ENCODE data around the gene SINHCAF. TPM values are rescaled to one million over a fixed set of nuclear protein-coding genes. Genes with fewer than 3 reads are reported as not detected.
"Not testable (repeated sequence)": the region's sequence is repeated elsewhere in the genome, so short reads cannot be mapped to it uniquely, and the experiment has no call there.

The SINHCAF gene
- polyA plus RNA-seq, 10 donors: 25.7 to 53.9 (median 35.7) TPM

GRCh38 chr12:31272607-31273225 is 53.2 kb downstream of the SINHCAF start:
- DNase-seq: no peak

DNA sequence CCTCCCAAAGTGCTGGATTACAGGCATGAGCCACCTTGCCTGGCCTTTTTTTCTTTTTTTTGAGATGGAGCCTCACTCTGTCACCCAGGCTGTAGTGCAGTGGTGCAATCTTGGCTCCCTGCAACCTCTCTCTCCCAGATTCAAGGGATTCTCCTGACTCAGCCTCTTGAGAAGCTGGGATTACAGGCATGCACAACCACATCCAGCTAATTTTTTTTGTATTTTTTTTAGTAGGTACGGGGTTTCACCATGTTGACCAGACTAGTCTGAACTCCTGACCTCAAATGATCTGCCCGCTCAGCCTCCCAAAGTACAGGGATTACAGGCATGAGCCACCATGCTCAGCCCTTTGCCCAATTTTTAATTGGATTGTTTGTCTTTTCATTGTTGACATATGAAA is 58.0 kb downstream of the SINHCAF start:
- DNase-seq: no peak

- no peak for DNase-seq
These were observed 60.2 kb downstream of the SINHCAF start for GRCh38 chr12:31265722-31266121.

DNA sequence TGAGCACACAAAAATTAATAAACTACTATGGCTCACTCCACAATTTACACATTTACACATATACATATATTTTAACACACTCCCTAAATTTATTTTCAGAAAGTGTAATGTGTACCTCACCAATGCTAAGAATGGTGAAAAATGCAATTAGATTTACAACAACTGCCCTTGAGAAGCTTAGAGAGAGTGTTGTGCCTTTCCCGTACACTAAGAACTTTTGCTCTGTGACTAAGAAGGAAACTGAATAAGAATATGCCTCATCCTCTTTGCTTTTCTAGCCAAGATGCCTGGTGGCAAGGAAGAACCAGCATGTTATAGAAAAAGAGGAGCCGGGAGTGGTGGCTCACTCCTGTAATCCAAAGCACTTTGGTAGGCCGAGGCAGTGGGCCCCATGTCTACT is 62.3 kb downstream of the SINHCAF start:
- DNase-seq: no peak

- no peak for DNase-seq
These were observed 64.2 kb downstream of the SINHCAF start for GRCh38 chr12:31261744-31262143.

DNA sequence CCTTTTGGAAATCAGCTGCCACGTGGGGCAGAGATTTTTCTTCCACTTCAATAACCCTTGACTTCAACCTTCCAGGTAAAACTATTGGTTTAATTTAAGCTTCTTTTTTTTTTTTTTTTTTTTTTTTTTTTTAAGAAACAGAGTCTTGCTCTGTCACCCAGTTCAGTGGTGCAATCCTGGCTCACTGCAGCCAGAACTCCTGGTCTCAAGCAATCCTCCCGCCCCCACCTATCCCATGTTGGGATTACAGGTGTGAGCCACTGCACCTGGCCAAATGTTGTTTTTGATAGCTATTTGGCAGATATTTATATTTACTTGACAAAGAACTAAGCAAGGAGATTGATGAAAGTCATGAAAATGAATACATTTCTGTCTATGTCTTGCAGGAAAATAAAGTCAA is 65.1 kb downstream of the SINHCAF start:
- DNase-seq: no peak

DNA sequence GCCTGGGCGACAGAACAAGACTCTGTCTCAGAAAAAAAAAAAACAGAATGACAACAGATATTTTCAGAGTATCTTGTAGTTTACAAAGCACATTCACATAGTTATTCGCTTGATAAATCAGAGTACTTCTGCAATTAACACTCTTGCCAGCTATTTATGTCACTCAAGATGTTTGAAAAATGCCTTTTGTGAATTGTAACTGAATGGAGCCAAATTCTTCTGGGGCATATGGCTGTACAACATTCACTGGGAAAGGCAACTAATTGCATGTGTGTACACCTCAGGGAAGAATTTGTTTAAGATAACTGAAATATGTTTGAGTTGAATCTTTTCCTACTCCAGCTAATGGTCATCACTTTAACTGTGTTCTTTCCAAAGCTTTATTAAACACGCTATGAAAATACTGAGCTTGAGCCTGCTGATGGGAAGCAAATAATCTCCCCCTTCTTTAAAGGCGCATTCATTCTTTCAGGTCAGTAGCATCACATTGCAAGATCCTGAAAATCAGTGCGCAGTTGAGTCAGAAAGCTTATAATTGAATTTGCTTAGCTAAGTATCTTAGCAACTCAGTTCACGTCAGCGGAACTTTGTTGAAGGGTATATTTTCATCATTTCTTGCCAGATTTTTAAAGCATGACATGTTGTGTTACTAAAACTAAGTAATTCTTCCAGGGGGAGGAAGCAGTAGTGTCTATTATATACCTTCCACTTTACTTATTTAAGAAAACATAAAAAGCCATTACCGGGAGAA is 66.6 kb downstream of the SINHCAF start:
- DNase-seq: no peak

- no peak for DNase-seq
These were observed 68.2 kb downstream of the SINHCAF start for GRCh38 chr12:31257784-31258183.

- DNase-seq: not testable (repeated sequence)
These were observed 74.0 kb downstream of the SINHCAF start for GRCh38 chr12:31251707-31252611.

DNA sequence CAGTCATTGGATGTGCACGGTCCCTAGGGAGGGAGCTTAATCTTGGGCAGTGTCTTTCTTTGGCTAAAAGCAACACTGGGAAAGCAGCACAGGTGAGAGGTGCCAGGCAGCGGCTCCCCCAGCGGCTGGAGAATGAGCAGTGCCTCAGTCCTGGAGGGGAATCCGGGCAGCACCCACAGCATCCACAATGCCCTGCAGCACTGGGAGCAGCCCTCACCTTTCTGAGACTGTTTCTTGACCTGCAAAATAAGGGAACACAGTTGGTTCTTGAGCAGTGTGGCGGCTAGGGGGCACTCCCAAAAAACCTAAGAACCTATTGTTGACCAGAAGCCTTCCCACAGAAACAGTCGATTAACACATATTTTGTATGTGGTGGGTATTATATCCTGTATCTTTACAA is 75.8 kb downstream of the SINHCAF start:
- DNase-seq: no peak

DNA sequence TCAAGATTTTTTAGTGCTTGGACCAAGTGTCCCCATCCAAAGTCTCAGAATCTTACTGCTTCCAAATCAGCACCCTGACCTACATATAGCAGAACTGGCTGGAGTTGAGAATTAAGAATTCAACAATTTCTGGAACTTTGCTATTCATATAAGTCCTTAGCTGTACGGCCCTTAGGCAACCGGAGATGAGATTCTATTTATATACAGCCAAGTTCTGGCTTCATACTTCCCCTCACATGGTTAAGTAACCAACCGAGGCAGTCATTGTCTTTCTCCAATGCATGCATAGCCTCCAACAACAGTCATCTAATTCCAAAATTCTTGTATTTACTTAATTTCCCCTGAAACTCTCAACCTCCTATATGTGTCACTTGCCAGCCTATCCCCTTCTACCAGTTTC is 76.6 kb downstream of the SINHCAF start:
- no peak for DNase-seq

DNA sequence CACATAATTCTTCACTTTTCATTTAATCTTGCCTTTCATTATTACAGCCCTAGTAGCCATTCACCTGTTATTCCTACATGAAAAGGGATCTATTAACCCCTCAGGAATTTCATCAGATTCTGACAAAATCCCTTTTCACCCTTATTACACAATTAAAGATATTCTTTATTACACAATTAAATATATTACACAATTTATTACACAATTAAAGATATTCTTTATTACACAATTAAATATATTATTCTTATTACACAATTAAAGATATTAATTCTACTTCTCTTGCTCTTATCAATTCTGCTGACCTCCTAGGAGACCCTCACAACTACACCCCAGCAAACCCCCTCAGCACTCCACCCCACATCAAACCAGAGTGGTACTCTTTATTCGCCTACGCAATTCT is 77.1 kb downstream of the SINHCAF start:
- no peak for DNase-seq

DNA sequence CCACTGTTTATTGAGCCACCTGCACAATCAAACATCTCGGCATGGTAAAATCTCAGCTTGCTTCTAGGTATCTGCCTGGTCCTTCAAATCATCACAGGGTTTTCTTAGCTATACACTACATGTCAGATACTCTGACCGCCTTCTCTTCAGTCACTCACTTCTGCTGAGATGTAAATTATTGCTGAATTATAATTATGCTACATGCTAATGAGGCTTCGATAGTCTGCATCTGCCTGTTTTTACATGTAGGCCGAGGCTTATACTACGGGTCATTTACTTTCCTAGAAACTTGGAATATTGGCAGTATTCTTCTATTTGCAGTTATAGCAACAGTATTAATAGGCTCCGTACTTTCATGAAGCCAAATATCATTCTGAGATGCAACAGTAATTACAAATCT is 77.6 kb downstream of the SINHCAF start:
- no peak for DNase-seq

DNA sequence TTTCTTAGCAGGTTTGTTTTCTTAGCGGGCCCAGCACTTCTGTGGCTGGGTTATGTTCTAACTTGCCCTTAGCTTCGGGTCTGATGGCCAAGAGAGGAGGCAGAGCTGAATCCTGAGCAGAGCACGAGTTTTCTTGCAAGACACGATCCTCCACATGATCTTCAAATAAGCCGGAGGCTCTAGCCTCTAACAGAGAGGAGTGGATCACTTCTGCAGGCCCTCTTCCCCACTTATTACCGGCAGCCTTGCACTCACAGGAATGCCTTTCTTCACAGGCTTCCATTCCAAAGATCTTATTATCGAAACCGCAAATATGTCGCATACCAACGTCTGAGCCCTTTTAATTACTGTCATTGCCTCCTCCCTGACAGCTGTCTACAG is 79.5 kb downstream of the SINHCAF start:
- peak in 1 of 3 donors; percentile 19 for DNase-seq

DNA sequence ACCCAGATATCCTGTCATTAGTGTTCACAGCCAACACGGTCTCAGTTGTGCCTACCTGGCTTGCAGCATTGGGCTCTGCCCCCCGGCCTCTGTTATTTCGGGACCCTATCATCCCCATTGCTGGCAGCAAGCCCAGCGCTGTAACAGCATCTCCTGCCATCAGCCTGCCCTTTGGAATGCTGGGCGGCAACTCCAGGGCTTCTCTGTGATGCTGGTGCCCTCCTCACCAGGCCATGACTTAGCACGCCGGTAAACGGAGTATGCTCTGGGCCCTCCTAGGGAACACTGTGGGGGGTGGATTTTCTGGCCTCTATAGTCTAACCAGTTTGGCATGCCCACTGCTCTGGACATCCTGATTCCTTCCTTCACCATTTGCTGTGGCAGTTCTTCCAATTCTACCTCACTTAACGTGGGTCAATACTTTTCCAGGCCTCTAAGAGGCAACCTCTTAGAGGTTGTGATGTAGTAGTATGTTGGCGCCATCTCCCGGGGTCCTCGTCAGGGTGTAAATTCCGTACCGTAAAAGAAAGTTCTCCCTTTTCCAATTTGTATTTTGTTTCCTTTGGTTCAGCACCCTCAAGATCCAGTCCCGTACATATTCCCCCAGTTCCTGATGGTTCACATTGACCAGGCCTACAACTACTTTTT is 80.0 kb downstream of the SINHCAF start:
- peak in 1 of 3 donors; percentile 34 for DNase-seq

DNA sequence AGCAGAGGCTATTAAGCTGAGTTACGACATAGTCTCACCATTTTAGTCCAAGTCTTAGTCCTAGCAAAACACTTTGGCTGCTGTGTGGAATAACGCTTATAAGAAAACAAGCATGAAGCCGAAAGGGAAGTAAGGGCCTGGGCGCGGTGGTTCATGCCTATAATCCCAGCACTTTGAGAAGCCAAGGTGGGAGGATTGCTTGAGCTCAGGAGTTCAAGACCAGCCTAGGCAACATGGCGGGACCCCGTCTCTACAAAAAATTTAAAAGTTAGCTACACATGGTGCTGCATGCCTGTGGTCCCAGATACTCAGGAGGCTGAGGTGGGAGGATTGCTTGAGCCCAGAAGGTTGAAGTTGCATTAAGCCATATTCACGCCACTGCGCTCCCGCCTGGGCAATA is 83.5 kb downstream of the SINHCAF start:
- DNase-seq: not testable (repeated sequence)

DNA sequence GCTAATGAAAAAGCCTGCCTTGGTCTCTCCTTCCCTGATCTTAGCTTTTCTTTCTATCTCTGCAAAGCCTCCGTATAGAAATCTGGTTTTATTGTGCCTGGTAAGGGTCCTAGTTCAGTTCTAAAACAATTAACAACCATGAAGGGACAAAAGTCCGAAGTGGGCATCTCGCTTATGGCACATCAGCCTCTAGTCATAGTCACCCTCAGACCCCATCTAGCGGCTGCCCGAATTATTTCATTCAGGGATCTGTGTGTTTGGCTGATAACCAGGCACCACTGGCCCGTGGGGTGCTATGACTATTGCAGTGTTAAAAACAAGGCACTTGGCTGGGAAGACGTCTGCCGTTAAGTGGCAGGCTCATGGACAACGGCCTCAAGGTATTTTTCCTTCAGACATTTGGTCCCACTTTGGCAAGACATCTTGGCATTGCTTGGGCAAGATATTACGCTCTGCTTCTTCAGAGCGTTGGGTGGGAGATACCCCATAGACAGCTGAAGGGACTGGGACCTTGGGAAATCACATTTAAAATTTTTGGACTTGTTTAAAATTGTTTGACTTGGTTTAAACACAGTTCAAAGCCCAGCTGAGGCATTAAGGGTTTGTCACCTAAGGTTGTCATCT is 87.1 kb downstream of the SINHCAF start:
- peak; percentile 34 to 68 (median 45) for DNase-seq

- not testable (repeated sequence) for DNase-seq
These were observed 87.6 kb downstream of the SINHCAF start for GRCh38 chr12:31238333-31238732.

DNA sequence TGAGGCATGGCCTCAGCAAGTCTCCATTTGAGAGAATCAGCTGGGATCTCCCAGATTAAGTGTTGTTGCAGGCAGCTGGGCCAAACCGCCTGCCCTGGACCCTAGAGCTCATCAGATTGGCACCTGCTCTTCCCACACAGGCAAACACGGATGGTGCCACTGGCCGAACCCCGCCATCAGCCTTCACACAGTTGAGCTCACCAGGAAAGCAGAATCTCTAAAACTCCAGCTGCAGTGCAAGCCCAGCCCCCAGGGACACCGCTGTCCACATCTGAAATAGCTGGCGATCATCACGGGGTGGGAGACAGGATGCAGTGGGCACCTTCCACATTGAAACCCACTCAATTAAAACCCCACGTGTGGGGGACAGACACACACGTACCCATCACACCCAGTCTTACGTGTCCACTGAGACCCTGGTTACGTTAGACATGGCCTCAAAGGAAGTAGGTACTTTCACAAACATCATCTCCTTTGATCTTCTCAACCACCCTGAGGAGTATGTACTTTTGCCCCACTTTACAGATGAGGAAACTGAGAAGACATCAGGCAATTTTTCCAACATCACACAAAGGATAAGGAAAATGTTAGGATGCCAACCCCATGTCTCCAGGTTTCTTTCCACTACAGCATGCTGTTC is 88.8 kb downstream of the SINHCAF start:
- no peak for DNase-seq

DNA sequence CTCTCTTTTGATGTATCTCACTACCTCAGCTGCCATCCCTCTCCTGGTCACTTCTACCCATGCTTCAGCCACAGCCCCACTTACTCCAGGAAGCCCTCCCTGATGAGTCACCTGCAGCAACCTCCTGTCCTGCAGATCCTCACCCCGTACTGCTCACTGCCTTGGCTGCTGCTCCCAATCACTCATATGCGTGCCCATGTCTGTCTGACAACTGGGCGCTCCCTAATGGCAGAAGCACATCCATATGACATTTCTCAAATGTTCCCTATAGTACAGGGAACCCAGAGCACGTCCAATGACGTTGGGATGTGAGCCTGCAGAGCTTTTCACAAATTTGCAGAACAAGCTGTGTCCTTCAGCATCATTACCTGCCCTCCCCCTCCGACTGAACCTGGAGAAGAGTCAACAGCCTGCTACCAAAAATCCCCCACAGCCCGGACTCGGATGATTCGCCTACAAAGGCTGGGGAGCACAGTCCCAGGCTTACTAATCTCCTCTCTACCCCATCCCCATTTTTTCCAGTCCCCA is 90.0 kb downstream of the SINHCAF start:
- DNase-seq: no peak
